ENCODE results near the gene PAMR1. TPM values are rescaled to one million over a fixed set of nuclear protein-coding genes. Genes with fewer than 3 reads are reported as not detected.

The PAMR1 gene
- total and polyA plus RNA-seq, 2 of the 8 experiments (the other 6 are each of a cell fraction or from before 2014, with no cell fraction given), result 3.0 to 6.9 TPM

DNA sequence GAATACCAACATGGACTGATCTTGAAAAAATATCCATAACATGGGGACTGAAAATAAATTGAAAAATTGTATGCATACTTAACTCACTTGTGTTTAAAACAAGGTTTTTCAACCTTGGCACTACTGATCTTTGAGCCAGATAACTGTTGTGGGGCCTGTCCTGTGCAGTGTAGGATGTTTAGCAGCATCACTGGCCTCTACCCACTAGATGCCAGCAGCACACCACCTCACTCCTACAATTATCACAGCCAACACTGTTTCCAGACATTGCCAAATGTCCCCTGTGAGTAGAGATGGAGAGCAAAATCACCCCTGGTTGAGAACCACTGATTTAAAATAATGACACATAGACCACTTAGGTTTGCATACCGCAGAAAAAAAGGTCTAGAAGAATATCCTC, 61.1 kb downstream of the PAMR1 start:
- Histone ChIP-seq H3K79me2 (ENCODE audit: control insufficient read depth in 1 of 2, insufficient read depth in 2 of 2, low read length in 2 of 2) (no peaks in the 10 kb centered on the region), H2BK20ac (ENCODE audit: low read length) (no peak overlapping the region), H3K27ac (ENCODE audit: low read depth, low read length) (no peak overlapping the region), H4K5ac (ENCODE audit: insufficient read length, low read depth, low read length) (no peak overlapping the region), H2BK5ac (ENCODE audit: low read depth, low read length) (no peak overlapping the region), H2AK5ac (ENCODE audit: low read depth, low read length) (no peak overlapping the region), H3K23ac (ENCODE audit: insufficient read length) (no peak overlapping the region), H3K36me3 (ENCODE audit: control insufficient read depth in 2 of 4, insufficient read depth in 4 of 4, low read length in 3 of 4) (no peaks in the 10 kb centered on the region), H3K9me3 (ENCODE audit: insufficient read depth in 2 of 2, low read depth in 1 of 2, low read length in 1 of 2) (no peaks in the 10 kb centered on the region), H3K27me3 (replicated peaks in 1 of 4; ENCODE audit: control insufficient read depth in 3 of 4, extremely low read depth in 1 of 4, insufficient read depth in 3 of 4, low read length in 3 of 4) (peaks cover 0 to 3% (median 0%) of the 10 kb centered on the region in 4 experiments; a peak in 1 of 7 replicates), H3K23me2 (ENCODE audit: low read depth, low read length) (no peaks in the 10 kb centered on the region), H2AFZ (ENCODE audit: low read length) (no peak overlapping the region), H2BK12ac (ENCODE audit: low read depth, low read length) (no peak overlapping the region), H4K91ac (replicated peaks; ENCODE audit: insufficient read length, low read length) (no peak overlapping the region), H3K18ac (ENCODE audit: extremely low read depth, low read length) (no peak overlapping the region), H2BK120ac (replicated peaks; ENCODE audit: low read depth, low read length) (no peak overlapping the region), H4K8ac (ENCODE audit: extremely low read depth, insufficient read depth, low read length) (no peak overlapping the region), H4K20me1 (replicated peaks in 1 of 2; ENCODE audit: control insufficient read depth in 1 of 2, insufficient read depth in 2 of 2, low read length in 2 of 2) (no peaks in the 10 kb centered on the region), H3K79me1 (ENCODE audit: low read depth, low read length) (no peaks in the 10 kb centered on the region), H2BK15ac (ENCODE audit: low read length) (no peak overlapping the region), H3K9ac (replicated peaks in 1 of 4; ENCODE audit: extremely low read depth in 1 of 4, low read depth in 3 of 4, low read length in 3 of 4) (no peak overlapping the region), H3K4ac (replicated peaks; ENCODE audit: insufficient read length, low read depth, low read length) (no peak overlapping the region), H3K14ac (ENCODE audit: insufficient read length) (no peak overlapping the region), H3K4me2 (ENCODE audit: insufficient read depth in 1 of 2, low read depth in 2 of 2, low read length in 2 of 2) (no peak overlapping the region), H3K56ac (replicated peaks; ENCODE audit: insufficient read length, low read depth, low read length) (no peak overlapping the region), H3K4me1 (replicated peaks in 1 of 4; ENCODE audit: control insufficient read depth in 3 of 4, insufficient read depth in 4 of 4, low read length in 3 of 4) (peaks cover 0 to 6% (median 3%) of the 10 kb centered on the region in 4 experiments; a peak in 4 of 7 replicates), H3K4me3 (ENCODE audit: extremely low read depth in 1 of 4, insufficient read depth in 2 of 4, low read depth in 3 of 4, low read length in 4 of 4) (no peak overlapping the region)
- ChIA-PET CTCF (ENCODE audit: partially characterized antibody) (interaction anchor here (0.5 to 1.3 kb wide), 4 partner anchors 12 to 743 kb away, joined by 3 to 4 read pairs (median 4); no protein-coding TSS in a partner anchor), POLR2A (ENCODE audit: partially characterized antibody) (interaction anchor here (0.9 kb wide), 1 partner anchor 9 kb away, joined by 3 read pairs; no protein-coding TSS in a partner anchor)
- WGBS, 2 experiments (ENCODE audit: extremely low coverage in 1 of 2, insufficient coverage in 1 of 2, insufficient read length in 1 of 2, insufficient replicate concordance in 2 of 2, low coverage in 1 of 2, low lambda C conversion rate in 2 of 2, missing lambda C conversion rate in 1 of 2), result 88% methylated on average over 1 of the region's 1 CpG; no CpG with 5 or more reads in 1 of the 2 experiments
- no peak for DNase-seq (ENCODE audit: low read depth in 1 of 2, low spot score in 2 of 2)
- FAIRE-seq, result no peak
- peak; percentile 63 to 70 for TF ChIP-seq RAD21 (IDR thresholded peaks at IDR 0.05 in 1 of 2, conservative IDR thresholded peaks at IDR 0.05 in 1 of 2; ENCODE audit: low read depth in 2 of 2, low read length in 2 of 2)
- TF ChIP-seq, protein P1, sequence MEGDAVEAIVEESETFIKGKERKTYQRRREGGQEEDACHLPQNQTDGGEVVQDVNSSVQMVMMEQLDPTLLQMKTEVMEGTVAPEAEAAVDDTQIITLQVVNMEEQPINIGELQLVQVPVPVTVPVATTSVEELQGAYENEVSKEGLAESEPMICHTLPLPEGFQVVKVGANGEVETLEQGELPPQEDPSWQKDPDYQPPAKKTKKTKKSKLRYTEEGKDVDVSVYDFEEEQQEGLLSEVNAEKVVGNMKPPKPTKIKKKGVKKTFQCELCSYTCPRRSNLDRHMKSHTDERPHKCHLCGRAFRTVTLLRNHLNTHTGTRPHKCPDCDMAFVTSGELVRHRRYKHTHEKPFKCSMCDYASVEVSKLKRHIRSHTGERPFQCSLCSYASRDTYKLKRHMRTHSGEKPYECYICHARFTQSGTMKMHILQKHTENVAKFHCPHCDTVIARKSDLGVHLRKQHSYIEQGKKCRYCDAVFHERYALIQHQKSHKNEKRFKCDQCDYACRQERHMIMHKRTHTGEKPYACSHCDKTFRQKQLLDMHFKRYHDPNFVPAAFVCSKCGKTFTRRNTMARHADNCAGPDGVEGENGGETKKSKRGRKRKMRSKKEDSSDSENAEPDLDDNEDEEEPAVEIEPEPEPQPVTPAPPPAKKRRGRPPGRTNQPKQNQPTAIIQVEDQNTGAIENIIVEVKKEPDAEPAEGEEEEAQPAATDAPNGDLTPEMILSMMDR (IDR thresholded peaks at IDR 0.05; ENCODE audit: control extremely low read depth in 1 of 3, insufficient read depth in 1 of 3, low read depth in 1 of 3, low read length in 3 of 3), result peak; percentile 33 to 44 (median 37); a peak in 3 of 4 replicates
- TF ChIP-seq POLR2A (IDR thresholded peaks at IDR 0.05; ENCODE audit: control extremely low read depth in 1 of 2, low read depth in 2 of 2, low read length in 2 of 2), result no peak
- no peak for TF ChIP-seq KDM1A (IDR thresholded peaks at IDR 0.05; ENCODE audit: borderline replicate concordance, low read length)
- no peak for TF ChIP-seq SAP30 (IDR thresholded peaks at IDR 0.05; ENCODE audit: insufficient read depth, insufficient replicate concordance, low read length)

Data from H1 (cell line).